ENCODE measurements around the gene SLAIN2.

DNA sequence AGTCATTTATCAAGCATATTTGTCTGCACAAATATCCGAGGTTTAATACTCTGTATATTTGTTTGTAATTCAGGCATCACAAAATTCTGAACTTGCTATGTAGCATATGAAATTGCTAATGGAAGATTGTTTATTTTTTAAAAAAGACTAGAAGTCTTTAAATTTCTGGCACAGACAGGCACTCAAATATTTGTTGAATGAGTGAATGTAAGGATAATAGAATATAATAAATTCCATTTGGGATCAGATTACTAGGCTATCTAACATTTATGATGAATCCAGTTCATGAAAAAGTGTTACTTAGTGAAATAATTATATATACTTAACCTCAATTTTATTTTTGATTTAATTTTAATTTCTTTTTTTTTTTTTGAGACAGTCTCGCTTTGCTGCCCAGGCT, 41.3 kb upstream of the SLAIN2 start:
- TF ChIP-seq, protein P1, sequence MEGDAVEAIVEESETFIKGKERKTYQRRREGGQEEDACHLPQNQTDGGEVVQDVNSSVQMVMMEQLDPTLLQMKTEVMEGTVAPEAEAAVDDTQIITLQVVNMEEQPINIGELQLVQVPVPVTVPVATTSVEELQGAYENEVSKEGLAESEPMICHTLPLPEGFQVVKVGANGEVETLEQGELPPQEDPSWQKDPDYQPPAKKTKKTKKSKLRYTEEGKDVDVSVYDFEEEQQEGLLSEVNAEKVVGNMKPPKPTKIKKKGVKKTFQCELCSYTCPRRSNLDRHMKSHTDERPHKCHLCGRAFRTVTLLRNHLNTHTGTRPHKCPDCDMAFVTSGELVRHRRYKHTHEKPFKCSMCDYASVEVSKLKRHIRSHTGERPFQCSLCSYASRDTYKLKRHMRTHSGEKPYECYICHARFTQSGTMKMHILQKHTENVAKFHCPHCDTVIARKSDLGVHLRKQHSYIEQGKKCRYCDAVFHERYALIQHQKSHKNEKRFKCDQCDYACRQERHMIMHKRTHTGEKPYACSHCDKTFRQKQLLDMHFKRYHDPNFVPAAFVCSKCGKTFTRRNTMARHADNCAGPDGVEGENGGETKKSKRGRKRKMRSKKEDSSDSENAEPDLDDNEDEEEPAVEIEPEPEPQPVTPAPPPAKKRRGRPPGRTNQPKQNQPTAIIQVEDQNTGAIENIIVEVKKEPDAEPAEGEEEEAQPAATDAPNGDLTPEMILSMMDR (IDR thresholded peaks at IDR 0.05) = no peak
- no peak for TF ChIP-seq POLR2AphosphoS5 (IDR thresholded peaks at IDR 0.05)

All from transverse colon (tissue), 4 donors.